GM19463 (cell line): ENCODE results near the gene LPAR3.
A peak's percentile ranks its signal among the peaks of the same experiment; 100 is the strongest.
"Not testable (repeated sequence)": the region's sequence is repeated elsewhere in the genome, so short reads cannot be mapped to it uniquely, and the experiment has no call there.

ENCODE experiments used
- ATAC-seq: cut with Tn5 transposase; IDR thresholded peaks from one replicate; pipeline ENCODE4 v1.9.1; 2021; ENCODE audit warnings: mild to moderate bottlenecking, moderate library complexity; ENCODE audit not compliant: unreplicated experiment

Gene LPAR3

DNA sequence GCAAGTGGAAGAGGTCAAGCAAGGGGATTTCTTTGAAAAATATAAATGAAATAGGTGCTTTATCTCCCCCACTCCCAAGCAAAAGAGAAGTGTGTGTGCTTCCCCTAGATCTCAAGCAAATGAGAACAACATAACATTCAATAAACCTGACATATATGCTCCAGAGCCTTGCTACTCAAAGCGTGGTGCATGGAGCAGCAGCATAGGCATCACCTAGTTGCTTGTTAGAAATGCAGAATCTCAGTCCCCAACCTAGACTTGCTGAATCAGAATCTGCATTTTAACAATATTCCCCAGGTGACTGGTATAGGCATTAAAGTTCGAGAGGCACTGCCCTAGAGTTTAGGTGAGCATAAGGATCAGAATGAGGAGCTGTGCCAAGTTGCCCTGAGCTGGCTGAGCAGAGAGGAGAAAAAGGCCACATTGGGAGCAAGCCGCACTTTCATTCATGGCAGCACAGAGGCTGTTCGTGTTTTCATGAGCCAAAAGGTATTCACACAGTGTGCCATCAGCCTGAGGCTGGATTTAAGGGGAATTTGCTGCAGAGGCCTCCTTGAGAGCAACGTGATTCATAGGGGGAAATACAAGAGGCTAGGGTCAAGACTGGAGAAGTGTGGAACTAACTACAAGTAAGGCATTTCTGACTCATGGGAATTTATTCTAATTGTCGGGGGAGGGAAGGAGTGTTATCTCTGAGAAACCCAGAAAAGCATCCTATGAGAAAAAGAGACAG lies 14.3 kb upstream of the LPAR3 start:
- no peak for ATAC-seq

DNA sequence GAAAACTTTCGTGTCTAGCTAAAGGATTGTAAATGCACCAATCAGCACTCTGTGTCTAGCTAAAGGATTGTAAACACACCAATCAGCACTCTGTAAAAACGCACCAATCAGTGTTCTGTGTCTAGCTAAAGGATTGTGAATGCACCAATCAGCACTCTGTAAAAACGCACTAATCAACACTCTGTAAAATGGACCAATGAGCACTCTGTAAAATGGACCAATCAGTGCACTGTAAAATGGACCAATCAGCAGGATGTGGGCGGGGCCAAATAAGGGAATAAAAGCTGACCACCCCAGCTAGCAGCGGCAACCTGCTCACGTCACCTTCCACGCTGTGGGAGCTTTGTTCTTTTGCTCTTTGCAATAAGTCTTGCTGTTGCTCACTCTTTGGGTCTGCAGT lies 9.7 kb upstream of the LPAR3 start:
- not testable (repeated sequence) for ATAC-seq

DNA sequence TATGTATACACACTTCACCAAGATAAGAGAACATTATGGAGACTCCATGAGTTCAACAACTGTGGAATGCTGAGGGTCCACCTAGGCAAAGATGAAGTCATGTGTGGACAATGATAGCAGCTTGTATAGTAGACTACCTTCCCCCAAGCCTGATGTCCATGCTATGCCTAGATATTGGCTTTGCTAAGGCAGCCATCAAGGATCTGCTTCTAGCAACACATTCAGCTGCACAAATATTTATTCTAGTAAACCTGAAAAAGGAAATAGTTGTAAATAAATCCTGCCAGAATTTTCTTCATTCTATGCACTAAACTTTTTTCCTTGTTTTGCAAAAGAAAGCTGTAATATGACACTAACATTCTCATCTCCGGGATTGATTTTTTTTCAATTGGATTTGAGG lies 7.0 kb upstream of the LPAR3 start:
- ATAC-seq, result no peak

DNA sequence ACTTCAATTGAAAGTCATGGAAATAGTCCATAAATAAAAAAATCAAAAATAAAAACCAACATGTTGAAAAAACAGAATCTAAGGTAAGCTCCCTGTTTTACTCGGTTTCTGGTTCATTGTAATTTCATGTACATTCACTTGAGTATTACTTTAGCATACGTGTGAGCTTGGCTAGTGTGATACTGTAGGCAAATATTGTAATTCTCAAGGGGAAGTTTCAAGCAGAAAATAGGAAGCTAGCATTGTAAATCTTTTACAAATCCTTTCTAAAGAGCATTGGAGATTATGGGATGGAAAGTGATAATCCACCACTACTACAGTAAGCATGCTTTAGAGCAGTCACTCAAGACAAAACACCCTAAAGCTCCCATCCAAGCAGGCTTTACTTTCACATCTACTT lies 3.3 kb upstream of the LPAR3 start:
- ATAC-seq, result no peak

DNA sequence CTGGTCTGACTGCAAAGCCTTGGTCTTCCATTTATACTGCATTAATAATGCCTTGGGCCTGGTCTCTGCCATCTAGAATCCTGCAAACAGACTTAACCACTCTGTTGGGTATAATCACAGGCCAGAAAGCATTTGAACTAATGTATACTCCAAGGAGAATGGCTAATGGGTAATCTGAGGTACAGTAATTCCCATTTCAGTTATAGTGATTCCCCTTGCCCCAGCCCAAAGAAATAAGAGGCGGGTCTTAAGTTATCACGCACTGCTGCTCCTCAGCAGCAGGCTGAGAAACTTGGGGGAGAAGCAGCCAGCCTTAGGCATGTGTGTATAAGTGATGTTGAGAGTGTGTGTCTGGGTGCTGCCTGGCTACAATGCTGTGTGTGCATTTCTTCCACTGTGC lies 2.4 kb downstream of the LPAR3 start:
- ATAC-seq, result no peak

DNA sequence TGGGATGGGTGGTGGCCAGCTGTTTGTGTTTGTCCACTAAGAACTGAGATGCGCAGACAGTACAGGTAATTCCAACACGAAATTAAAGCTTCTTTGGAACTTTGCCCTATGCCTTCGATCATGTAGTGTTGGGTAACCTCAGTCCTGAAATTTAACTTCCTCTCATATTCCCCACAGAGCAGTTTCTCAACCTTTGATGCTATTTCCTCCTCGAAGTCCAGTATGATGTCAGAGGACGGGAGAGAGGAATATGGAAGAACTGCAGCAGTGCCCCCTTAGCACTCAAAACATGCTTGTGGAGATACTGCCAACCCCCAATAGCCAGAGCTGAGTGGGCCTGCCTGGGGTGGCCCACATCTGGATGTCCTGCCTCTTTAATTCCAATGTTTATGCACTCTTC lies 3.6 kb downstream of the LPAR3 start:
- no peak for ATAC-seq

DNA sequence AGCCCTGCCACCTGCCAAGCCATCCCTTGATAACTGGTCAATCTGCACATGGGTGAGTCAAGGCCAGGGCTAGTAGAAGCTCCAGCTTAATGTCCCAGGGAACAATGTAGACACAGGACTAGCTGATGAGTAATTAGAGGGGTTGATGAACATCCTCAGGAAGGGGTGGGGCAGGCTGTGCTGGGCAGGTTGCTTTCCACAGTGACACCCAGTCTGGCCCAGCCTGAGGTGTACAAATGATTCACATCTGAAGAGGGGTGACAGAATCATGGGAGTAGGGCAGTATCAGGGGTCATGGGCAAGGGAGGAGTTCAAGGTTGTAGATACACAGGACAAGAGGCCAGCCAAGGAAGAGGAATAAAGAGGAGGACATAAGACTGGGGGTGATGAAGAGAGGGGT lies 4.3 kb downstream of the LPAR3 start:
- ATAC-seq, result no peak

DNA sequence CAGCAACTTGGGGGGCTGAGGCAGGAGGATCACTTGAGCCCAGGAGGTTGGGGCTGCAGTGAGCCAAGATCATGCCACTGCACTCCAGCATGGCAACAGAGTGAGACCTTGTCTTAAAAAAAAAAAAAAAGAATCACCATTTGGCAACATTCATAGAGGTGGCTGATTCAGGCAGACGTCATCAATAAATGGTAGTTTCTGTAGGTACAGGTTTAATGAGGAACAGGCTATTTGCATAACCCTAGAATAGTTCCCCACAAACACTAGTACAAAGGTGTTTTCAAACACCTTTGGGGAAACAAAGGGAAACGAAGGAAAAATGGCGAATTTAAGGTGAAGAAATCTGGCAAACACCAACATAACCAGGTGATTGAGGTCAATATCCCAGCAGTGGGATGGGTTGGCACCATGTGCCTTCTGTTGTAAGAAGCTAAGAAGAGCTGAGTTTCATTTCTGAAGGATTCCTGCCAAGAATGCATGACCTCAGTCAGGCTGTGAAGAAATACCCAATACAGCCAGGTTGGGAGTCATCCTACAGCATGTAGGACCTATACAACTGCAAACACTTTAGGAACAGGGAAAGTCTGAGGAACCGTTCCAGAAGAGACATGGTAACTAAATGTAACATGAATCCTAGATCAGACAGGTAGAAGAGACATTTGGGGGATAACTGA lies 5.6 kb downstream of the LPAR3 start:
- ATAC-seq, result no peak

DNA sequence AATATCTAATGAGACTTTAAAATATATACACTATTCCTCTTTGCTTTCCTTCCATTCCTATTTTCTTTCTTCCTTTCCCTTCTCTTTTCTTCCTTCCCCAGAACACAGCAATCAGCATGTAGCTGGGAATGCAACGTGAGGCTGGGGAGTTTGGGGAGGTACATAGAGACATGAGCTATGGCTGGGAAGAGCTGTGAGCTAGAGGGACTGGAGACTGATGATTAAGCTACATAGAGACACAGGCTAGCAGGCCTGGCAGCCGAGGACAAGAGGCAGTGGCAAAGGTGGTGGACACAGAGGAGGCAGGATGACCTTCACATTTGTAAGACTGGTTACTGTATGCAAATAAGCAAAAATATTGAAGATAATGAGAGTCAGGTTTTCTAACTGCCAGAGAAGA lies 7.5 kb downstream of the LPAR3 start:
- ATAC-seq, result no peak

DNA sequence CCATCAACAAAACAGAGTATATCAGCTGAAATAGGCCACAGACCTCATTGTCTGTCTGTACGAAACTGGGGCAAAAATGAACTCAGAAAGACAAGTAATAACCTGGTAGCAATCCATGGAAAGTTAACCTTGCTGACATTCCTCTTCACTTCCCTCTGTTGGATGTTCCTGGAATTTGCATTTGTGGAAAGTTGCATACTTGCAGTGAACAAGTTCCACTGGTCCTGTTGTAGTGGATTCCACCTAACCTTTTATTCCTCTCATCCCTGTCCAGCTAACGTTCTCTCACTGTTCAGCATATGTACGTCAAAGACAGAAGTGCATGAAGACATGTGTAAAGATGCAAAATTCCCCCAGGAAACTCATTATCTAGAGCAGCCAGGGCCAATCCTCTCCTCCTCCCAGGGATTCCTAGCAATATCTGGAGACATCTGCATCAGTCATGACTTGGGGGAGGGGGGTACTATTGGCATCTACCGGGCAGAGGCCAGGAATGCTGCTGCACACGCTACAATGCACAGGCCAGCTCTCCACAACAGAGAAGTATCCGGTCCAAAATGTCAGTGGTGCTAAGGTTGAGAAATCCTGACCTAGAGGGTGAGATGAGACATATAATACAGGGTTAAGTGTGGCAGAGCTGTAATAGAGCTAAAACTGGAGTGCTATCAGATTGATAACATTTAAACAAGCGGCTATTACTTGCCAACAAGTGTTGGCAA lies 8.2 kb downstream of the LPAR3 start:
- ATAC-seq, result no peak

DNA sequence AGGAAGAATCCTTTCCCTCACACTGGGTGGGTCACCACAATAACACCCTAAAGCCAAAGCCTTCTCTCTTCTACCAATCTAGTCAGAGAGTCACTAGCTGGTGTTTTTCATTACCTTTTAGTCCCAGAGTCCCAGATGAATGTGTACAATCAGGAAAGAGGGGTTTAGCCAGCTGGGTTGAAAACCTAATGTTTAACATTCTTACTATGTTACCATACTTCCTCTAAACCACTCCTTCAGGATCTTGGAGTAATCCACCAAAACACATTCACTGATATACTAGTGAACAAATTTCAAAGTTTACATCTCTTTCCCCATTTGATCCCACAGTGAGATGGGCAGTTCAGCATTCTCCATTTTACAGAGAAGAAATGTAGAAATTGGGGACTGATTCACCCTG lies 9.7 kb downstream of the LPAR3 start:
- ATAC-seq, result no peak

DNA sequence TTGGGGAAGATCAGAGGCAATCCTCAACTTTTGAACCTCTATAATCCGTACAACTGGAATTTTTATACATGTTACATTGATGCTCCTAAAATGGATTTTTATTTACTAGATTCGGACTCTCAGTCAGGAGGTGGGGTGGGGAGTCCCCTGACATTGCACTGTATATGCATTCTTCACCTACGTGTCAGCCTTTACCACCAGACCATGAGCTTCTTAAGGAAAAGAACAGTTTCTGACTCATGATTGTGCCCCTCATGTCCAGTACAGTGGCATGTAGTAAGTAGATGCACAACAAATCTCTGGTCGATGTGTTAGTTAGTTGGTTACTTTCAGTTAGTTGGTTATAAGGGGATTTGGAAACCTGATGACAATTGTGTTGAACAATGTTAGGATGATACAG lies 15.4 kb downstream of the LPAR3 start:
- ATAC-seq, result no peak

DNA sequence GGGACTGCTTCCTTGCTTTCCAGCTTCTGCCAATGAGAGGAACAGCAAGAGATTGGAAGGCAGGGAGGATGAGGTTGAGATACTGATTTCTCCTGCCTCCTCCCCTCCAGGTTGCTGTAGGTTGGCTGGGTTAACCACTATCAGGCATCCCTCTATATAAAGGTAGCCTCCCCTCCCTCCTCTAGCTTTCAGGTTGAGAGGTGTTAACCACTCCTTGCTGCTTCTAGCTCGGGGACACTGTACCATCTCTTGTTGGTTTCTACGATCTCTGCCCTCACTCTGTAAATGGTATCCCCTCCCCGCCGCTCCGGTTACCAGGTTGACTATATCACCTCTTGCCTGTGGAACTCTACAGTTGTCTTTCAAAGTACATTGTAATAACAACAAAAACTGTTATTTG lies 16.7 kb downstream of the LPAR3 start:
- ATAC-seq, result no peak

DNA sequence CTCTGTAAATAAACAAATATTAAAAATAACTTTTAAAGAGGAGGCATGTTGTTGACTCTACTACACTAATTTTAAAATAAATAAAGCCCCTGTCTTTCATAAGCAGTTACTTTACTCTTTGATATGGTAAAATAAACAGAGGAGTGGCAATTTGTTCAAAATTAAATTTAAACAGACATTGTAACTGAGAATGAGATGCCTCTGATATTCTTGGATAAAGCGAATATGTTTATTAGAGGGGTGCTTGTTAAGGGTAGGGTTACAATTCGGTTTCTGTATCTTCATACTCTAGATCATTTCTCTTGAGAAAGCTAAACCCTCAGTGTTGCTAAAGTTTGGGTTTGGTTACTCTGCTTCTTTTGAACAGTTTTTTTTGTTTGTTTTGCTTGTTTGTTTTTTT lies 19.6 kb downstream of the LPAR3 start:
- no peak for ATAC-seq

DNA sequence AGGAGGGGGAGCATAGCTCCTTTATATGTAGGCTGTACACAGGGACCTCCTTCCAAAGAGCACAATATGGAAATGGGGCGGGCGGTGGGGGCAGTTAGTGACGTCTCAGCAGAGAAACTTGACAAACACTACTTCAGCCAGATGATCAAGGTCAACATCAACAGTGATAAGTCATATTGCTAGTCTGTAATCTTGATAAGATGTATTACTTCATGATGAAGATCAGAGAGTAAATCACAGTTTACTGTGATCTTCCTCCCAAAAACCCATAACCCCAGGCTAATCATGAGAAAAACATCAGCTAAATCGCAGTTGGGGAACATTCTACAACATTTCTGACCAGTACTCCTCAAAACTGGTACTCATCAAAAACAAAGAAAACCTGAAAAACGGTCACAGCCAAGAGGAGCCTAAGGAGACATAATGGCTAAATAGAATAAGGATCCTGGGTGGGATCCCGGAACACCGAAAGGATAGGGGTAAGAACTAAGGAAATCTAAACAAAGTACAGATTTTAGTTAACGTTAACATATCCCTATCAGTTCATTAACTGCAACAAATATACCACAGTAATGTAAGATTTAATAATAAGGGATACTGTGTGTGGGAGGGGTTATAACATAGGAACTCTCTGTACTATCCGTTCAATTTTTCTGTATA lies 20.2 kb downstream of the LPAR3 start:
- no peak for ATAC-seq

DNA sequence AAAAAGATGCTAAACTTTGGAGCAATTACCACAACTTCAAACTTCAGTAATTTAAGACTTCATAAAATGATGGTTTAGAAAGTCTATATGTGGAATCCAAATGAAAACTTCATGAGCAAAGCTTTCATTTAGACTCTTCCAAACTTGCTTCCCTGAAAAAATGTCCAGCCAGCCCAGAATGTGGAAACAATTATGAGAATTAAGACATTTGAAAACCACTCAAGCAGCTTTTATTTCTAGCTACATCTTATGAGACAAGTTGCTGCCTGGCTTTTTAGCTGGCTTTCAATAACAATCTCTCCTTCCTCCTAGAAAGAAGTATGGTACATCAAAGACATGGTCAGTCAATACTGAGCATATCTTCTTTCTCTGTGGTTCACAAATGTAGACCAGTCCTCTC lies 21.8 kb downstream of the LPAR3 start:
- ATAC-seq, result no peak

DNA sequence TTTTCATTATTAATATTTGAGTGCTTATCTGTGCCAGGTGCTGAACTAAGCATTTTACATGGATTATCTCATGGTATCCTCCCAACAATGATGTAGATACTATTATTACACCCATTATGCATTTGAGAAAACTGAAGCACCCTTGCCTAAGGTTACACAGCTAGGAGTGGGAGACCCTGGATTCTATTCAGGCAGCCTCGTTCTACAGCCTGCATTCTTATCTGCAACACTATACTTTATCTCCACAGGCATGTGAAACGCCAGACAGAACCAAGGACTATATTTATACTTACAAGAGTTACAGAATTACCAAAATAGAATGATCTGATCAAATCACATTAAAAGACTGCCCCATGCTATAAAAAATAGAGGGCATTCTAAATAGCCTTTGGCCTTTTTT lies 22.4 kb downstream of the LPAR3 start:
- ATAC-seq, result no peak

DNA sequence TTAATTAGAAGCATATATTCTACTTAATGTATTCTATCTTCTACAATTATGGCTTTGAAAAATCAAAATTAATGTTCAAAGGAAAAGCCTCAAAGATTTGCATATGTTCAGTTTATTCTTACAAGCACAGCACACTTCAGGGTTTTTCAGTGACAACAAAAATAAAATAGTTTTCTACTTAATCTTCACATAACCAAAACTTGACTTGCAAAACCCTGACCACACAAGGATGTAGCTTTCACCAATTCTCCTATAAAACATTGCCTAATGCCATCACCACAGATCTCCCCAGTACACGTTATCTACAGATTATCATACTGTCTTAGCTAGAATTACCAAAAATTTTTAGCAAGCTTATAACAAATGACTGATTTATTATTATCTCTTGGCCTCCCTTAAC lies 23.3 kb downstream of the LPAR3 start:
- no peak for ATAC-seq

DNA sequence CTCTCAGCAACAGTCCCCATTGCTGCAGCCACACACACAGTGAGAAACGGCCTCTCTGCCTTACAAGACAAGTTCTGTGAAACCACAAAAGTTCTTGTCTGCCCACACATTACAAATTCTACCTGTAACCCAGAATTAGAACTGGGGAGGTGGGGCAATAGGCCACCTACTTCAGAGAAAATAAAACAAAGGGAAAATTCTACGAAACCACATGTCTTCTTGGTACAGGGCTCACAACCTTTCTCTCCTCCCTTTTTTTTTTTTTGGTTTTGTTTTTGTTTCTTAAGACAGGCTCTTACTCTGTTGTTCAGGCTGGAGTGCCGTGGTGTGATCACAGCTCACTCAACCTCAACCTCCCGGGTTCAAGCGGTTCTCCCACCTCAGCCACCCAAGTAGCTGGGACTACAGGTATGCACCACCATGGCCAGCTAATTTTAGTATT lies 30.2 kb downstream of the LPAR3 start:
- peak; percentile 93 for ATAC-seq

DNA sequence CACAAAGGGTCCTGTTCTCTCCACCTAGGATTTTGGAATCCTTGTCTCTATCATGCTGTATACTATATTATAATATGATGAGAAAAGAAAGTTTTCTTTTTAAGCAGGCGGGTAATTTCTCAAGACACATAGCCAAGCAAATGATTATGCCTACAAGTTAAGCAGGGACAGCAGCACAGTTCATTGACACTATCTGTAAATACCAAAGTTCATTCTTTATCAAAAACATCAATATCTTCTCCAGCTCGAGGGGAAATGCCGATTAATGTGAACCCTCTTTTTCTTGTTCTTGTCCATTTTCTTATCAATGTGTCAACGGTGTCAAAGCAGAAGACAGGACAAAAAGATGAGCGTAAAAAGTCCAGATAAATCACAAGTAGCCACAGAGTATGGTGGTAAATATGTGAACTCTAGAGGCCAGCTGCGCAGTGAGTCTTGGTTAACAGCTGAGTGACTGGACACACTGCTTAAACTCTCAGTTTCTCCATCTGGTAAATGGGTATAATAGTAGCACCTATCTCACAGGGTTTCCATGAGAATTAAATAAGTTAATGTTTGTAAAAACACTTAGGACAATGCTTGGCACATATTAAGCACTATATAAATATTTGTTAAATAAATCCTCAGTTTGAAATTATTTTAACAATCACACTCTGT lies 30.9 kb downstream of the LPAR3 start:
- ATAC-seq, result no peak

DNA sequence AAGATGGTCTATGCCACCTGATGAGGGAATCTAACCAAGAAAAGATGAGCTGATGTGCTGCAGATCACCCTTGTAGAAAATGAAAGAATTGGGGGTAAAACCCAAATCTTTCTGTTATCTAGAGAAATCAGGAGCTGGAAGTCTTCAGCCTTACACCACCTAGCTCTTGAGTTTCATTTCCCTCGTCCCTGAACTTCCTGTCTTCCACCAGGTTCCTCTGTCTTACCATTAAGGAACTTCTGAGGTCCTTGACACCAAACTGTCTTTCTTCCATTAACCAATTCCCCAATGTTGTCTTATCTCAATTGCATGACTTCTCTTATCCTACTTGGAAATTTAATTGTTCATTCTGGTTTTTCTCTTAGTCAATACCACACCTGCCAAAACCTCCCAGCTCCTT lies 31.5 kb downstream of the LPAR3 start:
- no peak for ATAC-seq
